AG04449 (cell line): ENCODE results near the gene RFC3.

ENCODE experiments used
- CTCF ChIA-PET: fragments of 350-600 bp; formaldehyde crosslinking; extraction: SDS; loops from one replicate; lab custom pipeline; 2021; ENCODE audit warnings: antibody characterized with exemption; lab: Yijun Ruan, JAX
- POLR2A ChIA-PET: fragments of 400-600, 350-600 bp; formaldehyde crosslinking; extraction: SDS; loops from one replicate; lab custom pipeline; 2020; ENCODE audit warnings: antibody characterized with exemption, inconsistent platforms; lab: Yijun Ruan, JAX
- DNase-seq: peaks from one replicate; pipeline ENCODE4 v3.0.0-alpha.2; 2010; ENCODE audit warnings: low read depth, low spot score
- H3K4me3 ChIP-seq: 2 replicates; pipeline ENCODE4 v1.5.1; 2011; ENCODE audit warnings: low read depth, mild to moderate bottlenecking, control low read depth, low read length
- CTCF ChIP-seq: IDR thresholded peaks from one replicate; pipeline ENCODE4 v1.5.1; 2011; ENCODE audit warnings: mild to moderate bottlenecking, moderate library complexity, low read length, control low read depth, inconsistent platforms; ENCODE audit not compliant: insufficient read depth; ENCODE audit errors: missing control alignments

RFC3 gene

GRCh38 chr13:33817901-33818706 lies at the start of gene RFC3:
Gene RFC3 (plus strand): TSS chr13:33818149. CDS start chr13:33818179, 30 bp downstream.
- POLR2A ChIA-PET, result interaction anchor here (0.6 to 0.7 kb wide), 3 partner anchors 10 to 274 kb away, joined by 3 read pairs; no protein-coding TSS in a partner anchor
- peak; percentile 59 for DNase-seq
- TF ChIP-seq CTCF, result no peak
- H3K4me3 ChIP-seq, result peak within 1 kb of the TSS; percentile 75
- CTCF ChIA-PET, result interaction anchor here (0.9 kb wide), 1 partner anchor 18 kb away, joined by 4 read pairs; no protein-coding TSS in a partner anchor

- CTCF ChIA-PET, result no interaction called here
- DNase-seq, result no peak
- POLR2A ChIA-PET, result no interaction called here
- no peak for TF ChIP-seq CTCF
- no peak overlapping the region for H3K4me3 ChIP-seq
Measured at GRCh38 chr13:33771296-33771695, 46.7 kb upstream of the RFC3 start.

- CTCF ChIA-PET, result interaction anchor here (1.4 to 2.1 kb wide), 2 partner anchors 12 to 25 kb away, joined by 4 to 5 read pairs; no protein-coding TSS in a partner anchor
- no peak for DNase-seq
- POLR2A ChIA-PET, result no interaction called here
- no peak for TF ChIP-seq CTCF
- no peak overlapping the region for H3K4me3 ChIP-seq
Measured at GRCh38 chr13:33773790-33774462, 44.0 kb upstream of the RFC3 start.

- DNase-seq, result no peak
- ChIA-PET CTCF (no interaction called here), POLR2A (no interaction called here)
- no peak overlapping the region for H3K4me3 ChIP-seq
- TF ChIP-seq CTCF, result no peak
Measured at GRCh38 chr13:33775339-33776108, 42.4 kb upstream of the RFC3 start.

GRCh38 chr13:33776239-33776881 lies 41.6 kb upstream of the RFC3 start:
- no peak for TF ChIP-seq CTCF
- no peak for DNase-seq
- ChIA-PET POLR2A (no interaction called here), CTCF (no interaction called here)
- no peak overlapping the region for H3K4me3 ChIP-seq
